RWPE1 (cell line): ENCODE data around the gene OR13J1.

Experiments
- CTCF ChIA-PET: fragments of 350-600 bp; sonication (Branson Sonifier 250); formaldehyde crosslinking; extraction: SDS; loops from one replicate; lab custom pipeline; 2021; lab: Yijun Ruan, JAX
- POLR2A ChIA-PET: fragments of 400-600 bp; formaldehyde crosslinking; extraction: SDS; loops from one replicate; lab custom pipeline; 2020; ENCODE audit warnings: antibody characterized with exemption; ENCODE audit not compliant: low non-redundant PET; lab: Yijun Ruan, JAX
- DNase-seq: peaks from one replicate; pipeline ENCODE4 v3.0.0; 2012; ENCODE audit warnings: low spot score
- H3K27ac ChIP-seq: fragments of 450-650 bp; 2 replicates; pipeline ENCODE4 v1.5.1; 2017
- TF ChIP-seq, protein P1 (sequence below): fragments of 450-650 bp; conservative IDR thresholded peaks from 2 replicates; pipeline ENCODE4 v1.5.1; 2017; ENCODE audit warnings: low read depth, mild to moderate bottlenecking

The OR13J1 gene

DNA sequence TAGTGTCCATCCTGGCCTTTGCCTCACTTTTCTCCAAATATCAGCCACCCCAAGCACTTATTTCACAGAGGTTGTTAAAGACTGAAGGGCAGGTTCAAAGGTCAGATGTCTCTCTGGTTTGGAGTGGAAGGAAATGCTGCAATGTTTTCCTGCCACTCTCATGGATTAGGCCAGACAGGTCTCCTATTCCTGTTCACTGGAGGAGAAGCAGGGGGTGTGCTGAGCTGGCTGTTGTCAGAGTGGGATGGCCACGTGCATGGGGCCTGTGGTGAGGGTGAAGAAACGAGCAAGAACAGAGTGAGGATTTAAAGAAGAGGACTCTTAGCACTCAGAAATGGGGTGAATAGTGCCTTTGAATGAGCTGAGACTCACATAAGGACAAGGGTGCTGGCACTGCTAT, 34.4 kb downstream of the OR13J1 start:
- TF ChIP-seq, protein P1, sequence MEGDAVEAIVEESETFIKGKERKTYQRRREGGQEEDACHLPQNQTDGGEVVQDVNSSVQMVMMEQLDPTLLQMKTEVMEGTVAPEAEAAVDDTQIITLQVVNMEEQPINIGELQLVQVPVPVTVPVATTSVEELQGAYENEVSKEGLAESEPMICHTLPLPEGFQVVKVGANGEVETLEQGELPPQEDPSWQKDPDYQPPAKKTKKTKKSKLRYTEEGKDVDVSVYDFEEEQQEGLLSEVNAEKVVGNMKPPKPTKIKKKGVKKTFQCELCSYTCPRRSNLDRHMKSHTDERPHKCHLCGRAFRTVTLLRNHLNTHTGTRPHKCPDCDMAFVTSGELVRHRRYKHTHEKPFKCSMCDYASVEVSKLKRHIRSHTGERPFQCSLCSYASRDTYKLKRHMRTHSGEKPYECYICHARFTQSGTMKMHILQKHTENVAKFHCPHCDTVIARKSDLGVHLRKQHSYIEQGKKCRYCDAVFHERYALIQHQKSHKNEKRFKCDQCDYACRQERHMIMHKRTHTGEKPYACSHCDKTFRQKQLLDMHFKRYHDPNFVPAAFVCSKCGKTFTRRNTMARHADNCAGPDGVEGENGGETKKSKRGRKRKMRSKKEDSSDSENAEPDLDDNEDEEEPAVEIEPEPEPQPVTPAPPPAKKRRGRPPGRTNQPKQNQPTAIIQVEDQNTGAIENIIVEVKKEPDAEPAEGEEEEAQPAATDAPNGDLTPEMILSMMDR: no peak
- no peak for DNase-seq
- H3K27ac ChIP-seq: no peak overlapping the region
- ChIA-PET CTCF (no interaction called here), POLR2A (no interaction called here)

- TF ChIP-seq, protein P1: no peak
- no peak overlapping the region for H3K27ac ChIP-seq
- DNase-seq: no peak
- POLR2A ChIA-PET: no interaction called here
- CTCF ChIA-PET: interaction anchor here (0.6 kb wide), 1 partner anchor 71 kb away, joined by 3 read pairs; no protein-coding TSS in a partner anchor
Measured at GRCh38 chr9:35835216-35835632, 35.0 kb downstream of the OR13J1 start.

GRCh38 chr9:35834260-35835215, 35.7 kb downstream of the OR13J1 start:
- ChIA-PET CTCF (interaction anchor here (0.6 kb wide), 1 partner anchor 70 kb away, joined by 3 read pairs; no protein-coding TSS in a partner anchor), POLR2A (no interaction called here)
- H3K27ac ChIP-seq: no peak overlapping the region
- TF ChIP-seq, protein P1: no peak
- DNase-seq: no peak

DNA sequence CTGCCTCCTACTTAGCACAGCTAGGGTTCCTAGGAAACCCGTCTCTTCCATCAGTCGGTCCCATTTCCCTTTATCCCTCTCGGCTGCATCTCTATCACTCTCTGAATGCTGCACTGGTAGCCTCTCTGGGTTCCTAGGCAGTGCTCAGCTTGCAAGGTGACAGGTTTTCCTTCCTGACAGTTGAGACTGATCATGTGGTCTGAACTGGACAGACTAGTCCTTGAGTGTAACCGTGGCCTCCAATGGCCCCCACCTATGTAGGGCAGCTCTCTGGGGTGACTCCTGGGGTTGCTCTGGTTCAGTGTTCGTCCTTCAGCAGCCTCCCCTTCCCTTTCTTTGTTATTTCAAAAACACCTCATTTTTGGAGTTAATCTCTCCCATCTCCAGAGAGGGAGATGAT, 37.4 kb downstream of the OR13J1 start:
- DNase-seq: no peak
- ChIA-PET CTCF (no interaction called here), POLR2A (no interaction called here)
- TF ChIP-seq, protein P1: no peak
- peak overlapping the region; percentile 13; the same call in 1 of the 2 replicates for H3K27ac ChIP-seq

- TF ChIP-seq, protein P1: no peak
- no peak overlapping the region for H3K27ac ChIP-seq
- CTCF ChIA-PET: interaction anchor here (0.6 kb wide), 1 partner anchor 28 kb away, joined by 4 read pairs; no protein-coding TSS in a partner anchor
- DNase-seq: no peak
- POLR2A ChIA-PET: no interaction called here
Measured at GRCh38 chr9:35831040-35831439, 39.2 kb downstream of the OR13J1 start.

- ChIA-PET POLR2A (interaction anchor here (0.6 kb wide), 1 partner anchor 95 kb away, joined by 3 read pairs; no protein-coding TSS in a partner anchor), CTCF (interaction anchor here (0.7 kb wide), 1 partner anchor 96 kb away, joined by 3 read pairs; no protein-coding TSS in a partner anchor)
- TF ChIP-seq, protein P1: no peak
- H3K27ac ChIP-seq: peak overlapping the region; percentile 67
- no peak for DNase-seq
Measured at GRCh38 chr9:35829764-35830096, 40.5 kb downstream of the OR13J1 start.
